Sigmoid colon (tissue), 7 donors: ENCODE measurements around the gene LINGO3. TPM values are rescaled to one million over a fixed set of nuclear protein-coding genes. Genes with fewer than 3 reads are reported as not detected.

ENCODE experiments used
- DNase-seq: peaks from one replicate; pipeline ENCODE4 v3.0.0-alpha.2; 2019
- H3K27ac ChIP-seq, 4 donors: fragments of 200-600 bp; sonication (generic); one replicate each; pipeline ENCODE4 v1.5.1; 2016 to 2019; ENCODE audit warnings: mild to moderate bottlenecking in 1 of 4
- H3K27me3 ChIP-seq, 3 donors: fragments of 200-600 bp; sonication (generic); one replicate each; pipeline ENCODE4 v1.5.1; 2019; ENCODE audit warnings: mild to moderate bottlenecking in 1 of 3
- H3K36me3 ChIP-seq, 4 donors: fragments of 200-600 bp; sonication (generic); one replicate each; pipeline ENCODE4 v1.5.1; 2016 to 2019
- H3K4me1 ChIP-seq, 4 donors: fragments of 200-600 bp; sonication (generic); one replicate each; pipeline ENCODE4 v1.5.1; 2017 to 2019
- H3K4me3 ChIP-seq, 4 donors: fragments of 200-600 bp; sonication (generic); one replicate each; pipeline ENCODE4 v1.5.1; 2017 to 2019; ENCODE audit warnings: mild to moderate bottlenecking in 2 of 4, moderate library complexity in 1 of 4
- H3K9me3 ChIP-seq, 4 donors: fragments of 200-600 bp in 3 of 4; sonication (generic) in 3 of 4; one replicate each; pipeline versions ENCODE4 v1.5.1 to v1.6.1; 2013 to 2019
- EP300 ChIP-seq, 4 donors: sonication (generic); formaldehyde crosslinking; IDR thresholded peaks; one replicate each; pipeline ENCODE4 v1.6.1; 2017; ENCODE audit warnings: antibody characterized with exemption in 4 of 4
- POLR2A ChIP-seq, 2 donors: fragments of 450-650 bp; IDR thresholded peaks; one replicate each; pipeline ENCODE4 v1.6.1; 2016; ENCODE audit warnings: antibody characterized with exemption in 2 of 2, mild to moderate bottlenecking in 2 of 2, moderate library complexity in 2 of 2
- POLR2AphosphoS5 ChIP-seq, 4 donors: sonication (generic); formaldehyde crosslinking; IDR thresholded peaks; one replicate each; pipeline ENCODE4 v1.6.1; 2017; ENCODE audit warnings: antibody characterized with exemption in 4 of 4
- WGBS, 2 donors: extraction: QIAGEN DNeasy Blood & Tissue Kit; methylation state at CpG; one replicate each; pipeline ENCODE4 v1.1.7; 2013; 5-methylcytosine and 5-hydroxymethylcytosine counted together
- intact Hi-C: fragments of 100-400 bp; cut with DNase I; formaldehyde crosslinking; loops from one replicate; pipeline ENCODE4 v1.15.1; 2023
- polyA plus RNA-seq, 3 donors: library from polyadenylated mRNA; stranded (reverse); fragments of 200-250 nt; gene quantifications; one replicate each; pipeline ENCODE4 v1.2.3, GENCODE V29; 2013
- total RNA-seq, 4 donors: library from RNA; depleted of rRNA; stranded (reverse); fragments of >200 nt; gene quantifications; one replicate each; pipeline ENCODE4 v1.1.0, GENCODE V29; 2016
- TF ChIP-seq, protein P1 (sequence below), 4 experiments: fragments of 450-650 bp in 3 of 4; fragments of 200-600 bp in 1 of 4; IDR thresholded peaks; one replicate each; pipeline ENCODE4 v1.5.1; 2016 to 2019; ENCODE audit warnings: antibody characterized with exemption in 4 of 4, mild to moderate bottlenecking in 3 of 4, moderate library complexity in 2 of 4
- donor health status: healthy with polysubstance abuse.
- donor health status: Bipolar disorder and iron deficiency.
- donor health status: healthy.

The LINGO3 gene
- total and polyA plus RNA-seq, 7 donors: 0.14 to 0.70 TPM; not detected in 5

DNA sequence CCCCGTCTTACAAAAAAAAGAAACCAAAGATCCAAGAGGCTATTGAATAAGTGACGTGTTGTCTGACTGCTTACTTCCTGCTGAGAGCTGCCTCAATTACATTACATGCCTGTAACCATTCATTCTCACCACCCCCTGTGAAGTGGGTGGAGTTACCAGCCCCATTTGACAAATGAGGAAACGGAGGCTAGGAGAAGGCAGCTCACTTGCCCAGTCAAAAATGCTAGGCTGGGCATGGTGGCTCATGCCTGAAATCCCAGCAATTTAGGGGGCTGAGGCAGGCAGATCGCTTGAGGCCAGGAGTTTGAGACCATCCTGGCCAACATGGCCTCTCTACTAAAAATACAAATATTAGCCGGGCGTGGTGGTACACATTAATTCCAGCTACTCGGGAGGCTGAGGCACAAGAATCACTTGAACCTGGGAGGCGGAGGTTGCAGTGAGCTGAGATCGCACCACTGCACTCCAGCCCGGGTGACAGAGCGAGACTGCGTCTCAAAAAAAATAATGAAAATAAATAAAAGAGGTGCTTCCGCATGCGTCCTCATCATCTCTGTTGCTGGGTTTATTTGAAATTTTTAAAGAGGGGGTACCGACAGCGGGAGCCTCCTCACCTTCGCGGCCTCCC lies 19.9 kb upstream of the LINGO3 start:
- Histone ChIP-seq H3K9me3 (no peaks in the 10 kb centered on the region), H3K27ac (peak overlapping the region; percentile 73 to 88 (median 82)), H3K36me3 (peaks cover 0 to 27% (median 11%) of the 10 kb centered on the region in 4 donors), H3K27me3 (no peaks in the 10 kb centered on the region), H3K4me1 (peaks cover 0 to 59% (median 52%) of the 10 kb centered on the region in 4 donors), H3K4me3 (peak overlapping the region; percentile 80 to 98 (median 90))
- TF ChIP-seq, protein P1, sequence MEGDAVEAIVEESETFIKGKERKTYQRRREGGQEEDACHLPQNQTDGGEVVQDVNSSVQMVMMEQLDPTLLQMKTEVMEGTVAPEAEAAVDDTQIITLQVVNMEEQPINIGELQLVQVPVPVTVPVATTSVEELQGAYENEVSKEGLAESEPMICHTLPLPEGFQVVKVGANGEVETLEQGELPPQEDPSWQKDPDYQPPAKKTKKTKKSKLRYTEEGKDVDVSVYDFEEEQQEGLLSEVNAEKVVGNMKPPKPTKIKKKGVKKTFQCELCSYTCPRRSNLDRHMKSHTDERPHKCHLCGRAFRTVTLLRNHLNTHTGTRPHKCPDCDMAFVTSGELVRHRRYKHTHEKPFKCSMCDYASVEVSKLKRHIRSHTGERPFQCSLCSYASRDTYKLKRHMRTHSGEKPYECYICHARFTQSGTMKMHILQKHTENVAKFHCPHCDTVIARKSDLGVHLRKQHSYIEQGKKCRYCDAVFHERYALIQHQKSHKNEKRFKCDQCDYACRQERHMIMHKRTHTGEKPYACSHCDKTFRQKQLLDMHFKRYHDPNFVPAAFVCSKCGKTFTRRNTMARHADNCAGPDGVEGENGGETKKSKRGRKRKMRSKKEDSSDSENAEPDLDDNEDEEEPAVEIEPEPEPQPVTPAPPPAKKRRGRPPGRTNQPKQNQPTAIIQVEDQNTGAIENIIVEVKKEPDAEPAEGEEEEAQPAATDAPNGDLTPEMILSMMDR (IDR thresholded peaks at IDR 0.05): no peak
- TF ChIP-seq POLR2A (IDR thresholded peaks at IDR 0.05) (no peak), POLR2AphosphoS5 (IDR thresholded peaks at IDR 0.05) (no peak), EP300 (IDR thresholded peaks at IDR 0.05) (no peak)
- WGBS, 2 donors: 1% methylated on average over 18 of the region's 18 CpGs
- intact Hi-C loops: loop anchor here (5.0 kb wide), 2 partner anchors 56 to 176 kb away; partner anchors contain the start of gene AP3D1
- no peak for DNase-seq

DNA sequence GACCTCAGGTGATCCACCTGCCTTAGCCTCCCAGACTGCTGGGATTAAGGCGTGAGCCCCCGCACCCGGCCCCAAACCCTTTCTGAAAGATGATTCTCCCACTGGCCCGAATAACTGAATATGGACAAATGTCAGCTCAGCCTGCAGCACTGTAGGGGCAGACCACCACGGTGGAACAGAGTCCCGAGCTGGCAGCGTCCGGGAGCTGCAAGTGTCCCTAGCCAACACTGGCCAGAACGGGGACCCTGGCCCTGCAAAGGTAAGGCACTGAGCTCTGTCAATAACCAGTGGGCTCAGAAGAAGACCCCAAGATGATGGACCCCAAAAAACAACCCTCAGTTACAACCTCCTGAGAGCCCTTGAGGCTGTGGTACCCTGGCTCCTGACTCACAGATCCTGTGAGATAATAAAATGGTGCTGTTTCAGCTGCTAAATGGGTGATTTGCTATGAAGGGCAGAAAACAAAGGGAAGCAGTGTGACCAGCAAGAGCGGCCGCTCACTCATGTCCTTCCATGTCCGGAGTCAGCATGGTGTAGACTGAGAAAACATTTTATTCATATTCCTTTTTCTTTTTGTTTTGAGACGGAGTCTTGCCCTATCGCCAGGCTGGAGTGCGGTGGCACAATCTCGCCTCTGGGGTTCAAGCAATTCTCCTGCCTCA lies 18.9 kb upstream of the LINGO3 start:
- no peak for DNase-seq
- TF ChIP-seq POLR2AphosphoS5 (IDR thresholded peaks at IDR 0.05) (no peak), POLR2A (IDR thresholded peaks at IDR 0.05) (no peak), EP300 (IDR thresholded peaks at IDR 0.05) (no peak)
- TF ChIP-seq, protein P1 (IDR thresholded peaks at IDR 0.05): no peak
- WGBS, 2 donors: 86 to 87% methylated on average over 16 of the region's 16 CpGs
- H3K27me3 ChIP-seq: no peaks in the 10 kb centered on the region
- peaks cover 0 to 38% (median 14%) of the 10 kb centered on the region in 4 donors for H3K36me3 ChIP-seq
- H3K27ac ChIP-seq: no peak overlapping the region
- no peaks in the 10 kb centered on the region for H3K9me3 ChIP-seq
- H3K4me1 ChIP-seq: peaks cover 0 to 49% (median 43%) of the 10 kb centered on the region in 4 donors
- intact Hi-C loops: loop anchor here (5.0 kb wide), 2 partner anchors 55 to 175 kb away; partner anchors contain the start of gene AP3D1
- H3K4me3 ChIP-seq: no peak overlapping the region

DNA sequence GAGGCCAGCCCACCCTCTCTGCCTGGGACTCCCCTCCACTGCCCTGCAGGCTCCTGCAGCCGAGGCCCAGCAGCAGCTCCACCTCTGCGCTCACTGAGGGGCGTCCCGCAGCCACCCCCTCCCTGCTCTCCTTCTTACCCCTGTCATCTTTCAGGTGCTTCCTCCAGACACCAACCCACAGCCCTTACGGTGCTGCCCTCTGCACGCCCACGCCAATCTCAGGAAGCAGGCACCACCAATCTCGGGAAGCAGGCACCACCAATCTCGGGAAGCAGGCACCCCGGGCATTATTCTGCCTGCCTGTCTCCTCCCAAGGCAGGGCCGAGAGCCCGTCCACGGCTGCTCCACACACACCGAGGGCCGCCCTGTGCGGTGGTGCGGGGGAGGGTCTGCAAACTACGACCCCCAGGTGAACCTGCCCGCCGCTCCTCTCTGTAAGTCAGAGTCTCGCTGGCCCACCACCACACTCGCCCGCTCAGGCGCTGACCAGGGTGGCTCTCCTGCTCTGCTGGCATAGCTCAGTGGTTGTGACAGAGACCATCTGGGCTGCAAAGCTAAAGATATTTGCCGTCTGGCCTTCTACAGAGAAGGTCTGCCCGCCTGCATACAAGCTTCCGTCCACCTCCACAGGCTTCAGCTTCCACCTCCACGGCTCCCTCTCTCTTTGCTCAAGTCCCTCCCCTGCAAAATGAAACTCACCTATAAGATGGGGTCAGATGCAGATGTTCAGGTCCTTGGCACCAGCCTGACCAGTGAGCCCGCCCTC lies 17.5 kb upstream of the LINGO3 start:
- 59 to 80% methylated on average over 29 of the region's 29 CpGs for WGBS, 2 donors
- no peak for DNase-seq
- Histone ChIP-seq H3K36me3 (peaks cover 0 to 47% (median 14%) of the 10 kb centered on the region in 4 donors), H3K9me3 (no peaks in the 10 kb centered on the region), H3K27me3 (no peaks in the 10 kb centered on the region), H3K4me3 (no peak overlapping the region), H3K27ac (no peak overlapping the region), H3K4me1 (peaks cover 0 to 36% (median 30%) of the 10 kb centered on the region in 4 donors)
- intact Hi-C loops: loop anchor here (5.0 kb wide), 2 partner anchors 53 to 173 kb away; partner anchors contain the start of gene AP3D1
- no peak for TF ChIP-seq POLR2AphosphoS5 (IDR thresholded peaks at IDR 0.05)
- no peak for TF ChIP-seq EP300 (IDR thresholded peaks at IDR 0.05)
- TF ChIP-seq, protein P1 (IDR thresholded peaks at IDR 0.05): no peak
- no peak for TF ChIP-seq POLR2A (IDR thresholded peaks at IDR 0.05)

DNA sequence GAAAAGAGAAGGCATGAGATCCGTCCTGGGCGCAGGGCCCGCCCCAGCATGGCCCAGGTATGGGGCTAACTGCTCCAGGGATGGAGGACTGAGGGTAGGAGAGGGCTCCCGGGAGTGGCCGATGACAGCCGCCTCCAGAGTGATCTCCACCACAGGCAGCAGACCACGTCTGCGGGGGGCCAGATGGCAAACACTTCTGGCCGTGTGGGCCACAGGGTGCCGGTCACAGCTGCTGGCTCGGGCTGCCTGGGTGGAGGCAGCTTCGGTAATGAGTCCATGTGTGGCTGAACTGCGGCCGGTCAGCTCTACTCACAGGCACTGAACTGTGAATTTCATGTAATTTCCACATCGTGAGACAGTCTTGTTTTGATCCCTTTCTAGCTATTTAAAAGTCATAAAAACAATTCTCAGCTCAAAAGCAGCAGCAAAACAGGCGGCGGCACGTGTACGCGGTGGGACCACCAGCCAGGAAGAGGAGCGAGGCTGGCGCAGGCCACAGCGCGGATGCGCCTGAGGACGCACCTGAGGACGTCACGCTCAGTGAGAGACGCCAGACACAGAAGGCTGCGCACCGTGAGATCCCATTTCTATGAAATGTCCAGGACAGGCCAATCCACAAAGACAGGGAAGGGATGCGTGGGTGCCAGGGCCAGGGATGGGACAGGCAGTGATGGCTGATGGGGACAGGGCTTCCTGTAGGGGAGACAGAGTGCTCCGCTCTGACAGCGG lies 16.4 kb upstream of the LINGO3 start:
- WGBS, 2 donors: 73 to 88% methylated on average over 34 of the region's 34 CpGs
- TF ChIP-seq, protein P1 (IDR thresholded peaks at IDR 0.05): no peak
- TF ChIP-seq POLR2A (IDR thresholded peaks at IDR 0.05): no peak
- TF ChIP-seq POLR2AphosphoS5 (IDR thresholded peaks at IDR 0.05): no peak
- TF ChIP-seq EP300 (IDR thresholded peaks at IDR 0.05): no peak
- H3K27ac ChIP-seq: no peak overlapping the region
- DNase-seq: no peak
- peaks cover 0 to 26% (median 19%) of the 10 kb centered on the region in 4 donors for H3K4me1 ChIP-seq
- intact Hi-C loops: no loop called here
- H3K9me3 ChIP-seq: no peaks in the 10 kb centered on the region
- no peaks in the 10 kb centered on the region for H3K27me3 ChIP-seq
- no peak overlapping the region for H3K4me3 ChIP-seq
- H3K36me3 ChIP-seq: peaks cover 0 to 47% (median 14%) of the 10 kb centered on the region in 4 donors
